ENCODE results near the gene ANKS1B. TPM values are rescaled to one million over a fixed set of nuclear protein-coding genes. Genes with fewer than 3 reads are reported as not detected.

Gene ANKS1B
- total RNA-seq, 4 donors from 2014 or later, result 0.88 to 10.7 (median 4.4) TPM

DNA sequence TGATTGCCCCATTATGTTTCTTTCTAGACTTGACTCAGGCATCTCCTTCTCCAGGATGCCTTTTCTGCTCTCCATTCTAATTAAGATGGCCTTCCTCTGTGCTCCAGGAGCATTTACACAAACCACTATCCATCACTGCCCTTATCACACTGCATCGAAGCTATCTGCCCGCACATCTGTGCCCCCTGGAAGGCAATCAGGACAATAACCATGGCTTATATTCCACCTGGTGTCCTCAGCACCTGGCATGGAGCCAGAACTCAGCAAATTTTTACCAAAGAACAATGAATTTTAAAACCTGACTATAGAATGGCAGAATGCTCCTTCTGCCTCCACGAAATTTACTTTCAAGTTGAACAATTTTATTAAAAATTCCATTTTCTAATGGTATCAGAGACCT is 873.9 kb downstream of the ANKS1B start:
- no peaks in the 10 kb centered on the region for H3K4me1 ChIP-seq
- TF ChIP-seq, protein P1, sequence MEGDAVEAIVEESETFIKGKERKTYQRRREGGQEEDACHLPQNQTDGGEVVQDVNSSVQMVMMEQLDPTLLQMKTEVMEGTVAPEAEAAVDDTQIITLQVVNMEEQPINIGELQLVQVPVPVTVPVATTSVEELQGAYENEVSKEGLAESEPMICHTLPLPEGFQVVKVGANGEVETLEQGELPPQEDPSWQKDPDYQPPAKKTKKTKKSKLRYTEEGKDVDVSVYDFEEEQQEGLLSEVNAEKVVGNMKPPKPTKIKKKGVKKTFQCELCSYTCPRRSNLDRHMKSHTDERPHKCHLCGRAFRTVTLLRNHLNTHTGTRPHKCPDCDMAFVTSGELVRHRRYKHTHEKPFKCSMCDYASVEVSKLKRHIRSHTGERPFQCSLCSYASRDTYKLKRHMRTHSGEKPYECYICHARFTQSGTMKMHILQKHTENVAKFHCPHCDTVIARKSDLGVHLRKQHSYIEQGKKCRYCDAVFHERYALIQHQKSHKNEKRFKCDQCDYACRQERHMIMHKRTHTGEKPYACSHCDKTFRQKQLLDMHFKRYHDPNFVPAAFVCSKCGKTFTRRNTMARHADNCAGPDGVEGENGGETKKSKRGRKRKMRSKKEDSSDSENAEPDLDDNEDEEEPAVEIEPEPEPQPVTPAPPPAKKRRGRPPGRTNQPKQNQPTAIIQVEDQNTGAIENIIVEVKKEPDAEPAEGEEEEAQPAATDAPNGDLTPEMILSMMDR (IDR thresholded peaks at IDR 0.05), result no peak
- no peak for TF ChIP-seq POLR2A (IDR thresholded peaks at IDR 0.05)
- DNase-seq, result no peak

DNA sequence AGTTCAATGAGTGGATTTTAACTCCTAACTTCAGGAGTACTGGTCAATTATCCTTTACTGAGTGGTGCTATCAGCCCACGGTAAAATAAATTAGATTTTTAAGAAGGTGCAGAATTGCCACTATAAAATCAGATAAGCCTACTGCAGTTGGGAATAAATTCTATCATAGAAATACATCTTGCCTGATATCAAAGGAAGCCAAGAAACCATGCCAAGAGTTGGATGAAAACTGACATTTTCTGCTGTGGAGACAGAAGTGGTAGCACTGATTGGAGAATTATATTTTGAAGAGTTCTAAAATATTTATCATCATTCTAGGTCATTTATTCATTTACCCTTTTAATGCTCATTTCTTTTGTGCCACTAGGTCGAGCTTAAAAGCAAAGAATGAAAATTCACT is 874.5 kb downstream of the ANKS1B start:
- H3K4me3 ChIP-seq, result no peak overlapping the region
- H3K36me3 ChIP-seq, result no peaks in the 10 kb centered on the region
- no peaks in the 10 kb centered on the region for H3K4me1 ChIP-seq
- TF ChIP-seq POLR2A (IDR thresholded peaks at IDR 0.05), result no peak
- TF ChIP-seq, protein P1 (IDR thresholded peaks at IDR 0.05), result no peak
- DNase-seq, result no peak
- H3K9me3 ChIP-seq, result no peaks in the 10 kb centered on the region
- H3K27ac ChIP-seq, result no peak overlapping the region
- no peaks in the 10 kb centered on the region for H3K27me3 ChIP-seq

More for the DNA sequence above, 873.9 kb downstream of the ANKS1B start:
- H3K4me3 ChIP-seq, result no peak overlapping the region
- H3K36me3 ChIP-seq, result no peaks in the 10 kb centered on the region
- no peak overlapping the region for H3K27ac ChIP-seq
- no peaks in the 10 kb centered on the region for H3K27me3 ChIP-seq
- no peaks in the 10 kb centered on the region for H3K9me3 ChIP-seq

DNA sequence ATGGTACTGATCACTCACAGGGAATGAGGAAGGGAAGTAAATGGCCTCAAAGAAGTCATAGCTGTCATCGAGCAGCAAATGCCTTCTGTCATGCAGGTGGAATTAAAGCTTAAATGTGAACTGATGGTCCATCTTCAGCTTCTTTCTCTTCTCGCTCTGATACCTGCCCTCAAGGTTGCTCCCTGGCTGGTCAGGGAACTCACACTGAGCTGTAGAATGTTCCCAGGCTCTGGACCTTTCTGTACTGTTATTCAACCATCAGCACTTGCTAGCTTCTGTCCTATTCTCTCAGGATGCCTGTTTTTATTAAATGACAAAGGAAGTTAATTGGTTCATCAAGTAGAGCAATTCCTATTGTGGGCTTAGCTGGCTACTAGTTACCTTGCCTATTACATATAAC is 875.8 kb downstream of the ANKS1B start:
- Histone ChIP-seq H3K27me3 (no peaks in the 10 kb centered on the region), H3K4me1 (no peaks in the 10 kb centered on the region), H3K36me3 (no peaks in the 10 kb centered on the region), H3K4me3 (no peak overlapping the region), H3K9me3 (no peaks in the 10 kb centered on the region), H3K27ac (no peak overlapping the region)
- TF ChIP-seq, protein P1 (IDR thresholded peaks at IDR 0.05), result no peak
- TF ChIP-seq POLR2A (IDR thresholded peaks at IDR 0.05), result no peak
- no peak for DNase-seq

DNA sequence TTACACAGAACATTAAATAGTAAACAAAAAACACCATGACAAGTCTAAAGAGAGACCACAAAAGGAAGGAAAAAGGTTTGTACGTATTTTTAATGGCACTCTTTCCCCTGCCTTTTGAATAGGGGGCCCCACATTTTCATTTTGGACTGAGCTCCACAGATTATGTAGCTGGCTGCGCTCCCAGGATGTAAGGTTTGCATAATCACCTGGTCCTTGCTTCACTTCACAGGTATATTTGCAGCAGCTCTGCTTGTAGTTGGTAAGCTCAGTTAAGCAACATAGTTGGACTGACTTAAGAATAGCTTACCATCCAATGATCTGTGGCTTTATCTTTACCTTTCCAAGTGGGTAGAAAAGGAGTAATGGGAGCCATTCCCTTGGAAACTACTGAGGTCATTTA is 885.0 kb downstream of the ANKS1B start:
- H3K9me3 ChIP-seq, result no peaks in the 10 kb centered on the region
- H3K27me3 ChIP-seq, result no peaks in the 10 kb centered on the region
- H3K27ac ChIP-seq, result no peak overlapping the region
- H3K4me3 ChIP-seq, result no peak overlapping the region
- no peaks in the 10 kb centered on the region for H3K4me1 ChIP-seq
- no peaks in the 10 kb centered on the region for H3K36me3 ChIP-seq
- TF ChIP-seq, protein P1 (IDR thresholded peaks at IDR 0.05), result no peak
- TF ChIP-seq POLR2A (IDR thresholded peaks at IDR 0.05), result no peak
- DNase-seq, result no peak

DNA sequence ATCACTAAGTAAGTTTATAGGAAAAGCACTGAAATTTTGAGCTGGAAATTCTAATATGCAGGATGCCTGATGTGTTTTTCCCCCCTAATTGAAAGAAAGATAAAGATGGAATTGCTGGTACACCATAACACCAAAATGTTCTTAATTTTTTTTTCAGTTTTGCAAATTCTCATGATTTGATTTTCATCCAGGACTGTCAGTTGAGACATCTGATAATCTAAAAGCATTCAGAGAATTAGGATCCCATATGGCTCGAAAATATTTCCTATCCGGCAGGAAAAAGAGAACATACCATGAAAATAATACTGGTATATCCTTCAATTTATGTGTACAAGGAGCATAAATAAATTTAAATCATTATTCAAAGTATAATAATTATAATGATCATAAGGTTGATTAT is 887.6 kb downstream of the ANKS1B start:
- H3K27me3 ChIP-seq, result no peaks in the 10 kb centered on the region
- no peak overlapping the region for H3K4me3 ChIP-seq
- no peaks in the 10 kb centered on the region for H3K36me3 ChIP-seq
- no peak overlapping the region for H3K27ac ChIP-seq
- no peaks in the 10 kb centered on the region for H3K4me1 ChIP-seq
- TF ChIP-seq POLR2A (IDR thresholded peaks at IDR 0.05), result no peak
- TF ChIP-seq, protein P1 (IDR thresholded peaks at IDR 0.05), result no peak
- H3K9me3 ChIP-seq, result no peaks in the 10 kb centered on the region
- DNase-seq, result no peak

DNA sequence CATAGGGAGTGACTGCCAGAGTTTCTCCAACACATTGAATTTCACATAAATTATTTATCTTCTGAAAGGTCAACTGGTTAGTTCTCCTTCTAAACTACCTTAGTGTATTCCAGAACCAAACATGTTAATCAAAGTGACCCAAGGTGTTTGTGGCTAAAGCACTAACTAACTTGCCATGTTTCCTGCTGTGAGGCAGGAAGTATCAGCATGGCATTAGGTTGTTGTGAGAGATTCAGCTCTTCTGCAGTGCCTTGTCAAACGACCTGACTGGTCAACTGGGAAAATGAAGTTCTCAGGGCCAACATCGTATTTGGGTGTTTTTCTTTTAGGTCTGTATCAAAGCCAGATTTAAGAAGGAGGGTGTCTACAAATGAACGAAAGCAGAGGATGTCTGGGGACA is 891.6 kb downstream of the ANKS1B start:
- Histone ChIP-seq H3K4me3 (no peak overlapping the region), H3K27ac (no peak overlapping the region), H3K9me3 (no peaks in the 10 kb centered on the region), H3K36me3 (no peaks in the 10 kb centered on the region), H3K27me3 (no peaks in the 10 kb centered on the region), H3K4me1 (no peaks in the 10 kb centered on the region)
- no peak for DNase-seq
- TF ChIP-seq POLR2A (IDR thresholded peaks at IDR 0.05), result no peak
- TF ChIP-seq, protein P1 (IDR thresholded peaks at IDR 0.05), result no peak

Data from Peyer's patch (tissue), 4 donors.